Vagina (tissue), 2 donors: ENCODE data around the gene ASB13. TPM values are rescaled to one million over a fixed set of nuclear protein-coding genes. Genes with fewer than 3 reads are reported as not detected.
A peak's percentile ranks its signal among the peaks of the same experiment; 100 is the strongest.

ENCODE experiments used
- DNase-seq, 2 donors: peaks; one replicate each; pipeline ENCODE4 v3.0.0-alpha.2; 2017; ENCODE audit errors: extremely low spot score in 2 of 2
- H3K27ac ChIP-seq: fragments of 200-600 bp; sonication (generic); one replicate; pipeline ENCODE4 v1.5.1; 2019
- H3K27me3 ChIP-seq: fragments of 200-600 bp; sonication (generic); one replicate; pipeline ENCODE4 v1.5.1; 2019
- H3K36me3 ChIP-seq, 2 donors: fragments of 200-600 bp; sonication (generic); one replicate each; pipeline ENCODE4 v1.5.1; 2017 to 2019
- H3K4me1 ChIP-seq: fragments of 200-600 bp; sonication (generic); one replicate; pipeline ENCODE4 v1.5.1; 2019
- H3K4me3 ChIP-seq, 2 donors: fragments of 200-600 bp; sonication (generic); 1 replicate in 1 of 2; 2 replicates in 1 of 2; pipeline ENCODE4 v1.5.1; 2016 to 2019
- H3K9me3 ChIP-seq: fragments of 200-600 bp; sonication (generic); one replicate; pipeline ENCODE4 v1.5.1; 2019
- CTCF ChIP-seq, 3 experiments: fragments of 450-650 bp in 2 of 3; fragments of 200-600 bp in 1 of 3; sonication (generic) in 1 of 3; IDR thresholded peaks; one replicate each; pipeline ENCODE4 v1.5.1; 2017 to 2019; ENCODE audit warnings: antibody characterized with exemption in 3 of 3, mild to moderate bottlenecking in 2 of 3, moderate library complexity in 2 of 3
- POLR2A ChIP-seq, 2 donors: fragments of 450-650 bp; IDR thresholded peaks; one replicate each; pipeline ENCODE4 v1.6.1; 2017; ENCODE audit warnings: antibody characterized with exemption in 2 of 2, mild to moderate bottlenecking in 2 of 2, moderate library complexity in 2 of 2
- POLR2AphosphoS5 ChIP-seq, 2 donors: sonication (generic); formaldehyde crosslinking; IDR thresholded peaks; one replicate each; pipeline ENCODE4 v1.9.0; 2017; ENCODE audit warnings: antibody characterized with exemption in 2 of 2, mild to moderate bottlenecking in 2 of 2, low read depth in 1 of 2; ENCODE audit not compliant: insufficient read depth in 1 of 2
- intact Hi-C: fragments of 100-400 bp; cut with DNase I; formaldehyde crosslinking; loops from one replicate; pipeline ENCODE4 v1.15.1; 2023
- total RNA-seq: library from RNA; depleted of rRNA; stranded (reverse); fragments of >200 nt; gene quantifications from one replicate; pipeline ENCODE4 v1.2.3, GENCODE V29; 2016

Gene ASB13
- total RNA-seq, 1 donor from 2014 or later = 17.4 TPM

DNA sequence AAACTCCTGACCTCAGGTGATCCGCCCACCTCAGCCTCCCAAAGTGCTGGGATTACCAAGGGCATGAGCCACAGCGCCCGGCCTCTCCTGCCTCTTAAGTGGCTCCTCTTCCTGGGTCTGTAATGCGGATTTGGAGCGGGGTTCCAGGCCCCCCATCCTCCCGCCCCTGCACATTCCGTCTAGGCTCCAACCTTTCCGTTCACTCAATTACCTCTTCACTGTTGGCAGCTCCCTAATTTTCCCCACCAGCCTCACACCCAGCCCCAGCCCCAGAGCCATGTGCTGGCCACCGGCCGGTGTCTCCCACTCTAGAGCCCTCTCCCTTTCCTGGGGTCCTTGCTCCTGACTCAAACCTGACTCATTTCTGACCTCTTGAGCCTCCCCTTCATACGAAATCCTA is 16.6 kb downstream of the ASB13 start:
- H3K4me1 ChIP-seq = peaks cover 7% of the 10 kb centered on the region
- intact Hi-C loops = no loop called here
- H3K9me3 ChIP-seq = no peaks in the 10 kb centered on the region
- H3K27me3 ChIP-seq = no peaks in the 10 kb centered on the region
- H3K4me3 ChIP-seq = no peak overlapping the region
- no peak for TF ChIP-seq POLR2A (IDR thresholded peaks at IDR 0.05)
- DNase-seq = no peak
- no peak overlapping the region for H3K27ac ChIP-seq
- H3K36me3 ChIP-seq = peaks cover 0 to 35% of the 10 kb centered on the region in 2 donors

GRCh38 chr10:5648494-5649457 is 17.6 kb downstream of the ASB13 start:
- H3K36me3 ChIP-seq = peaks cover 0 to 35% of the 10 kb centered on the region in 2 donors
- H3K27ac ChIP-seq = no peak overlapping the region
- intact Hi-C loops = no loop called here
- DNase-seq = no peak
- H3K4me3 ChIP-seq = no peak overlapping the region
- no peaks in the 10 kb centered on the region for H3K9me3 ChIP-seq
- TF ChIP-seq POLR2AphosphoS5 (IDR thresholded peaks at IDR 0.05; ENCODE audit: insufficient read depth in 1 of 2, low read depth in 1 of 2) = no peak
- H3K27me3 ChIP-seq = no peaks in the 10 kb centered on the region
- peaks cover 2% of the 10 kb centered on the region for H3K4me1 ChIP-seq

DNA sequence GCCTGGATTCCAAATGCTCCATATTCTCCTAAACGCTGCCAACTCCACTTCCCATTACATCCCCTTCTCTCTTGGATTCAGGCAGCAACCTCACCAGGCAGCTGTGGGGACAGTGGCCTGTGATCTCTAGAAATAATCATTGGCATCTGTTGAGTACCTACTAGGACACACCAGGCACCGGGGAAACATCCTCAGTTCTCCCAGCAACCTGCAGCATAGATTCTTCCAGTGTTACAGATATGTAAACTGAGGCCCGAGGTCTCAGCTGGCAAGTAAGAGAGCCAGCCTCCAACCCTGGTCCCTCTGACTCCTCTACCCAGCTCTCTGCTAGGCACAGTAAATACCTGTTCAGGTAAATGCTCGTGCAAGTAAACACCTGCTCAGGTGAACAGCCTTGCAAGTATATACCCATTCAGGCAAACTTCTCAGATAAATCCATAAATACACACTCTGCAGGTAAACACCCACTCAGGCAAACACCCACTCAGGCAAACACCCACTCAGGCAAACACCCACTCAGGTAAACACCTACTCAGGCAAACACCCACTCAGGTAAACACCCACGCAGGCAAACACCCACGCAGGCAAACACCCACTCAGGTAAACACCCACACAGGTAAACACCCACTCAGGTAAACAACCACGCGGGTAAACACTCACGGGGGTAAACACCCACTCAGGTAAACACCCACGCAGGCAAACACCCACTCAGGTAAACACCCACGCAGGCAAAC is 18.7 kb downstream of the ASB13 start:
- H3K4me3 ChIP-seq = no peak overlapping the region
- H3K36me3 ChIP-seq = peaks cover 0 to 35% of the 10 kb centered on the region in 2 donors
- no peaks in the 10 kb centered on the region for H3K27me3 ChIP-seq
- intact Hi-C loops = no loop called here
- H3K4me1 ChIP-seq = no peaks in the 10 kb centered on the region
- DNase-seq = no peak
- no peak overlapping the region for H3K27ac ChIP-seq
- no peaks in the 10 kb centered on the region for H3K9me3 ChIP-seq
- TF ChIP-seq POLR2AphosphoS5 (IDR thresholded peaks at IDR 0.05; ENCODE audit: insufficient read depth in 1 of 2, low read depth in 1 of 2) (no peak), CTCF (IDR thresholded peaks at IDR 0.05) (no peak), POLR2A (IDR thresholded peaks at IDR 0.05) (no peak)

- Histone ChIP-seq H3K36me3 (peaks cover 0 to 47% of the 10 kb centered on the region in 2 donors), H3K27ac (peak overlapping the region; percentile 67), H3K4me1 (no peaks in the 10 kb centered on the region), H3K4me3 (no peak overlapping the region), H3K27me3 (no peaks in the 10 kb centered on the region), H3K9me3 (no peaks in the 10 kb centered on the region)
- no peak for DNase-seq
- intact Hi-C loops = no loop called here
- no peak for TF ChIP-seq POLR2A (IDR thresholded peaks at IDR 0.05)
- no peak for TF ChIP-seq POLR2AphosphoS5 (IDR thresholded peaks at IDR 0.05; ENCODE audit: insufficient read depth in 1 of 2, low read depth in 1 of 2)
- no peak for TF ChIP-seq CTCF (IDR thresholded peaks at IDR 0.05)
These were observed 20.3 kb downstream of the ASB13 start for GRCh38 chr10:5645944-5646617.

GRCh38 chr10:5645375-5645774 is 21.0 kb downstream of the ASB13 start:
- peak overlapping the region; percentile 67 for H3K27ac ChIP-seq
- intact Hi-C loops = no loop called here
- H3K4me3 ChIP-seq = no peak overlapping the region
- peaks cover 0 to 47% of the 10 kb centered on the region in 2 donors for H3K36me3 ChIP-seq
- DNase-seq = no peak
- no peaks in the 10 kb centered on the region for H3K4me1 ChIP-seq
- no peaks in the 10 kb centered on the region for H3K9me3 ChIP-seq
- no peaks in the 10 kb centered on the region for H3K27me3 ChIP-seq
- no peak for TF ChIP-seq POLR2A (IDR thresholded peaks at IDR 0.05)
- TF ChIP-seq POLR2AphosphoS5 (IDR thresholded peaks at IDR 0.05; ENCODE audit: insufficient read depth in 1 of 2, low read depth in 1 of 2) = no peak
- TF ChIP-seq CTCF (IDR thresholded peaks at IDR 0.05) = no peak
